GM20000 (cell line): ENCODE results near the gene ACYP2.

Experiments used
- DNase-seq: peaks from one replicate; pipeline ENCODE4 v3.0.0; 2012; ENCODE audit warnings: low spot score
- CTCF ChIP-seq: IDR thresholded peaks from 2 replicates; pipeline ENCODE4 v1.5.1; 2012; ENCODE audit warnings: mild to moderate bottlenecking, control low read depth; ENCODE audit errors: extremely low read depth, missing control alignments

Gene ACYP2

GRCh38 chr2:54228945-54229344, 113.5 kb downstream of the ACYP2 start:
- TF ChIP-seq CTCF: no peak
- DNase-seq: no peak

- no peak for DNase-seq
- TF ChIP-seq CTCF: no peak
Observed at GRCh38 chr2:54233832-54234649, 118.6 kb downstream of the ACYP2 start.

- no peak for TF ChIP-seq CTCF
- DNase-seq: no peak
Observed at GRCh38 chr2:54237428-54237827, 122.0 kb downstream of the ACYP2 start.

- DNase-seq: no peak
- TF ChIP-seq CTCF: no peak
Observed at GRCh38 chr2:54239427-54239826, 124.0 kb downstream of the ACYP2 start.

GRCh38 chr2:54240515-54241469, 125.4 kb downstream of the ACYP2 start:
- no peak for DNase-seq

GRCh38 chr2:54247115-54247514, 131.7 kb downstream of the ACYP2 start:
- no peak for TF ChIP-seq CTCF
- no peak for DNase-seq

More at GRCh38 chr2:54240515-54241469, 125.4 kb downstream of the ACYP2 start:
- TF ChIP-seq CTCF: no peak

- no peak for TF ChIP-seq CTCF
- no peak for DNase-seq
Observed at GRCh38 chr2:54249629-54250028, 134.2 kb downstream of the ACYP2 start.
